Ovary (tissue), 9 donors: ENCODE data around the gene HK1. TPM values are rescaled to one million over a fixed set of nuclear protein-coding genes. Genes with fewer than 3 reads are reported as not detected.

ENCODE experiments used
- DNase-seq, 5 donors: peaks; one replicate each; pipeline ENCODE4 v3.0.0-alpha.2; 2019 to 2020
- H3K27ac ChIP-seq, 2 donors: fragments of 200-600 bp; one replicate each; pipeline versions ENCODE4 v1.5.1 to v1.8.0; 2019 to 2022
- H3K27me3 ChIP-seq: fragments of 200-600 bp; one replicate; pipeline ENCODE4 v1.8.0; 2022
- H3K36me3 ChIP-seq: fragments of 200-600 bp; sonication (generic); one replicate; pipeline ENCODE4 v1.5.1; 2019
- H3K4me1 ChIP-seq: one replicate; pipeline ENCODE4 v1.8.1; 2013; ENCODE audit warnings: mild to moderate bottlenecking, moderate library complexity; ENCODE audit not compliant: insufficient read depth
- H3K4me3 ChIP-seq: fragments of 200-600 bp; sonication (generic); one replicate; pipeline ENCODE4 v1.5.1; 2017
- H3K9me3 ChIP-seq, 2 donors: fragments of 200-600 bp in 1 of 2; sonication (generic) in 1 of 2; one replicate each; pipeline versions ENCODE4 v1.5.1 to v1.8.1; 2013 to 2019; ENCODE audit warnings: mild to moderate bottlenecking in 1 of 2, moderate library complexity in 1 of 2
- CTCF ChIP-seq, 3 donors: fragments of 450-650 bp in 2 of 3; fragments of 200-600 bp in 1 of 3; IDR thresholded peaks; one replicate each; pipeline versions ENCODE4 v1.5.1 to v1.8.0; 2016 to 2022; ENCODE audit warnings: antibody characterized with exemption in 3 of 3, mild to moderate bottlenecking in 1 of 3
- EP300 ChIP-seq: sonication (generic); formaldehyde crosslinking; IDR thresholded peaks from one replicate; pipeline ENCODE4 v1.6.1; 2017; ENCODE audit warnings: antibody characterized with exemption
- POLR2A ChIP-seq: fragments of 450-650 bp; IDR thresholded peaks from one replicate; pipeline ENCODE4 v1.6.1; 2017; ENCODE audit warnings: antibody characterized with exemption, mild to moderate bottlenecking, moderate library complexity
- WGBS, 3 donors: extraction: QIAGEN DNeasy Blood & Tissue Kit in 1 of 3; methylation state at CpG; one replicate each; pipeline versions ENCODE4 v1.1.5 to v1.1.7; 2013 to 2017; 5-methylcytosine and 5-hydroxymethylcytosine counted together
- intact Hi-C, 4 donors: fragments of 100-400 bp; cut with DNase I; formaldehyde crosslinking; loops; one replicate each; pipeline versions ENCODE4 v1.11.0 to v1.15.1; 2022 to 2023
- polyA plus RNA-seq, 2 donors: library from polyadenylated mRNA; stranded (reverse); fragments of 200-250 nt in 1 of 2; fragments of 350-450 nt in 1 of 2; fragmentation: Illumina TruSeq in 1 of 2; extraction: RNeasy Lipid Tissue Mini Kit (QIAGEN cat#74804) in 1 of 2; gene quantifications; one replicate each; pipeline ENCODE4 v1.2.3, GENCODE V29; 2013 to 2014
- total RNA-seq, 7 donors: library from RNA; depleted of rRNA in 2 of 7; stranded (reverse); fragments of >200 nt in 2 of 7; fragmentation: NEBNext Ultra II Directional in 3 of 7; extraction: Animal tissue kit (Norgen Biotek cat#: 25700) in 3 of 7; gene quantifications; one replicate each; pipeline versions ENCODE4 v1.1.0 to v1.2.4, GENCODE V29; 2016 to 2023
- donor health status: DM: no; HTN: no; CAD: no; lungs with moderate emphysema.
- donor health status: DM: no; HTN: no; CAD: no.
- donor health status: Bipolar disorder and iron deficiency.
- donor health status: DM: yes; HTN: yes; CAD: no.
- donor health status: DM: no; HTN: no; CAD: no.
- donor health status: DM: yes; HTN: yes; CAD: no.

Gene HK1
- total and polyA plus RNA-seq, 9 donors: 12.8 to 63.1 (median 35.8) TPM

- 69 to 82% (median 78%) methylated on average over 4 of the region's 4 CpGs for WGBS, 3 donors
- Histone ChIP-seq H3K4me1 (peaks cover 11% of the 10 kb centered on the region), H3K36me3 (no peaks in the 10 kb centered on the region), H3K27ac (no peak overlapping the region), H3K27me3 (no peaks in the 10 kb centered on the region), H3K9me3 (no peaks in the 10 kb centered on the region), H3K4me3 (no peak overlapping the region)
- TF ChIP-seq CTCF (IDR thresholded peaks at IDR 0.05) (no peak), POLR2A (no peak), EP300 (no peak)
- no peak for DNase-seq
- intact Hi-C loops: loop anchor here in 1 of 4 donors (10.0 kb wide), 1 partner anchor 500 kb away; the partner anchor contains the start of gene DDX50
Observed at GRCh38 chr10:69405221-69405620, 126.9 kb downstream of the HK1 start.

GRCh38 chr10:69406302-69406811 is 128.1 kb downstream of the HK1 start:
- WGBS, 3 donors: 25 to 53% (median 42%) methylated on average over 5 of the region's 5 CpGs
- no peaks in the 10 kb centered on the region for H3K27me3 ChIP-seq
- intact Hi-C loops: loop anchor here in 1 of 4 donors (10.0 kb wide), 1 partner anchor 502 kb away; the partner anchor contains the start of gene DDX50
- H3K4me3 ChIP-seq: no peak overlapping the region
- H3K9me3 ChIP-seq: no peaks in the 10 kb centered on the region
- no peak for TF ChIP-seq EP300
- no peak for TF ChIP-seq CTCF (IDR thresholded peaks at IDR 0.05)
- TF ChIP-seq POLR2A: no peak
- H3K36me3 ChIP-seq: no peaks in the 10 kb centered on the region
- DNase-seq: peak in 2 of 5 donors; percentile 20 to 58
- H3K27ac ChIP-seq: no peak overlapping the region
- H3K4me1 ChIP-seq: peaks cover 11% of the 10 kb centered on the region

- H3K4me1 ChIP-seq: peaks cover 11% of the 10 kb centered on the region
- no peak overlapping the region for H3K27ac ChIP-seq
- H3K4me3 ChIP-seq: no peak overlapping the region
- no peak for DNase-seq
- WGBS, 3 donors: 77 to 81% (median 77%) methylated on average over 6 of the region's 6 CpGs
- H3K9me3 ChIP-seq: no peaks in the 10 kb centered on the region
- H3K36me3 ChIP-seq: no peaks in the 10 kb centered on the region
- TF ChIP-seq POLR2A (no peak), EP300 (no peak), CTCF (IDR thresholded peaks at IDR 0.05) (no peak)
- no peaks in the 10 kb centered on the region for H3K27me3 ChIP-seq
- intact Hi-C loops: loop anchor here in 1 of 4 donors (10.0 kb wide), 1 partner anchor 502 kb away; the partner anchor contains the start of gene DDX50
Observed at GRCh38 chr10:69406816-69407580, 128.7 kb downstream of the HK1 start.

GRCh38 chr10:69407621-69408301 is 129.5 kb downstream of the HK1 start:
- no peaks in the 10 kb centered on the region for H3K36me3 ChIP-seq
- TF ChIP-seq CTCF (IDR thresholded peaks at IDR 0.05): no peak
- TF ChIP-seq POLR2A: no peak
- TF ChIP-seq EP300: no peak
- no peak overlapping the region for H3K4me3 ChIP-seq
- DNase-seq: peak in 4 of 5 donors; percentile 17 to 50 (median 46)
- peaks cover 11% of the 10 kb centered on the region for H3K4me1 ChIP-seq
- peak overlapping the region in 1 of 2 donors; percentile 49 for H3K27ac ChIP-seq
- H3K27me3 ChIP-seq: no peaks in the 10 kb centered on the region
- intact Hi-C loops: loop anchor here in 1 of 4 donors (10.0 kb wide), 1 partner anchor 503 kb away; the partner anchor contains the start of gene DDX50
- no peaks in the 10 kb centered on the region for H3K9me3 ChIP-seq
- 61 to 69% (median 63%) methylated on average over 14 of the region's 14 CpGs for WGBS, 3 donors
